GM04503 (cell line): ENCODE results near the gene ARFGAP1.

Experiments
- DNase-seq: peaks from one replicate; pipeline ENCODE4 v3.0.0-alpha.2; 2012; ENCODE audit warnings: low read depth

Gene ARFGAP1

GRCh38 chr20:63320616-63321147 is 48.1 kb downstream of the ARFGAP1 start:
- DNase-seq: no peak

DNA sequence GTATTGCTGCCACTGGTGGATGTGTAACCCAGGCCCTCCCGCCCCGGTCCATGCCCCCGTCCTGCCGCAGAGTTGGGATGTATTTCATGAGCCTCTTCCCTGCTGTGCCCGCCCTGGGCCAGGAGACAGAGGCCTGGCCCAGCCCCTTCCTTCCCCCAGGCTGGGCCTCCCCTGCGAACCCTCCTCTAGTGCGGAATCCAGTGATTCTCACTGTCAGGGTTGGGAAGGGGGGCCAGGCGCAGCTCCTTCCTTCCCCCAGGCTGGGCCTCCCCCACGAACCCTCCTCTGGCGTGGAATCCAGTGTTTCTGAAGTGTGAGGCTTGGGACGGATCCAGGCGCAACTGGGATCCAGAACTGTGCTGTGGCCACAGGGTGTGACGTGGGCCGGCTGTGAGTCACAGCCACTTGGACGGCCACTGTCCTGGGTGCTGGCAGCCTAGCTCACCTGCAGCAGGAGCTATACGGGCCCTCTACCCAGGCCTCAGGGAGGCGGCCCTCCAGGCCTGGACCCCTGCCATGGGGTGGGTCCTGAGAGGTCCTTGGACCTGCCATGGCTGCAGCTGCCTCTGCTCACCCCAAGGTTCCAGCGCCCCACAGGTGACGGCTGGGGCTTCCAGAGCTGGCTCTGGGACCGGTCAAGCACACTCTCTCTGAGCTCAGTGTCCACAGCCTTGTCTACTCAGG is 48.7 kb downstream of the ARFGAP1 start:
- DNase-seq: no peak

- no peak for DNase-seq
Observed at GRCh38 chr20:63322146-63322932, 49.7 kb downstream of the ARFGAP1 start.

- no peak for DNase-seq
Observed at GRCh38 chr20:63322933-63323273, 50.3 kb downstream of the ARFGAP1 start.

DNA sequence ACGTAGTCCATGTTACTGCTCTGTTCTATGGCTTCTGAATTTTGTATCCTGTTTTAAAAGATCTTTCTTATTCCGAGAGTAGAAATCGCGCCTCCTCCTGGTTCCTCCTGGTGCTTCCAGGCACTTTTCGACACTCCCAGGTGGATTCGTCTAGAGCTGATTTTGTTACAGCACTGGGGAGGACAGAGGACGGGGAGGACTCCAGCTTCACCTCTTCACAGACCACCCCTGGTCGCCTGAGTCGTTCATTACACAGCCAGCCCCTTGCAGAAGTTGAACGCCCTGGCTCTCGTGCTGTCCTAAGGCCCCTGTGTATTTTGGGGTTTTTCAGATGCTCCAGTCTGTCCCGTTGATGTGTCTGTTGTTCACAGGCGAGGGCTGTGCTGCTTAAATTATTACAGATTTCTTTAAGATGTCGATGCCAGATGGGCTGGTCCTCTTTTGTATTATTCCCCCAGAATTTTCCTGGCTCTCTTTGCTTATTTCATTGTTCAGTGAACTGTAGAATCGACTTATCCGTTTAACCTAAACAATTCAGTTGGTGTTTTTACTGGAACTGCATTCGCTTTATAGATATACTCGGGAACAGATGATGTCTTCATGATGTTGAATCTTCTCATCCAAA is 50.9 kb downstream of the ARFGAP1 start:
- DNase-seq: no peak

DNA sequence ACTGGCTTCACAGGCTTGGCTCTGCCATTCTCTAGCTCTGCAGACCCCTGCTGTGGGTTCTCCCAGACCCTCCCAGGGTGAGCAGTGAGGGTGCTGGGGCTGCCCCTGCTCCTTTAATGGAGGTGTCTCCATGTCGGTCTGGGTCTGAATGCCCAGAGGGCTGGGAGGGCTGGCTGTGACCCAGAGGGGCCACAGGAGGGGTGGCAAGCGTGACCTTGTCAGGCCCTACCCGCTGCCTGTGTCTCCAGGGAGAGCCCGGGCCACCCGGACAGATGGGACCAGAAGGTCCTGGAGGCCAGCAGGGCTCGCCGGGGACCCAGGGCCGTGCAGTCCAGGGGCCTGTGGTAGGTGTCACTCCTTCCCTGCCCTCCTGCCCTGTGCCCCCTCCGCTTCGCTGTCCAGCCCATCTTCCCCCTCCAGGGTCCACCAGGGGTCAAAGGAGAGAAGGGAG is 52.4 kb downstream of the ARFGAP1 start:
- no peak for DNase-seq

GRCh38 chr20:63325554-63326313 is 53.1 kb downstream of the ARFGAP1 start:
- no peak for DNase-seq

- no peak for DNase-seq
Observed at GRCh38 chr20:63326314-63327230, 54.0 kb downstream of the ARFGAP1 start.

DNA sequence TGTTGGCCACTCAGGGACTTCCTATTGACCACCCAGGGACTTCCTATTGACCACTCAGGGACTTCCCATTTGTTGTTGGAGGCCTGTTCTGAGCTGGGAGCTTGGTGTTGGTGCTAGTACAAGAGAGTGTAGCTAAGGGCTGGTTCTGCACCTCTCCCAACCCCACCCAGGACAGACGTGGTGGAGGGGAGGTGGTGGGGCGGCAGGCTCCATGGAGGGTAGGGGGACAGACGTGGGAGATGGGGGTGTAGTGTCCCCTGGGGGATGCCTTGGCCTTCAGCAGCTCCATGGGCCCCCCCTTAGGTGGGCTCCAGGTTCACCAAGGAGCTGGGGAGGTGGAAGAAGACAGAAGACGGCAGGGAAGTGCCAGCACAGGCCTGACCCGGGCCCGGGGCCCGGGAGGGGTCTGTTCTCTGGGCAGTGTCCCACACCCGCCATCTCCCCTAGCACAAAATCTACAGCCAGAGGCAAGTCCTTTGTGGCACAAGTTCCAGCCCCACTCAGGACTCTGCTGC is 54.7 kb downstream of the ARFGAP1 start:
- DNase-seq: no peak

- no peak for DNase-seq
Observed at GRCh38 chr20:63328026-63328700, 55.5 kb downstream of the ARFGAP1 start.

- no peak for DNase-seq
Observed at GRCh38 chr20:63328718-63329275, 56.2 kb downstream of the ARFGAP1 start.

- DNase-seq: no peak
Observed at GRCh38 chr20:63329331-63330083, 56.9 kb downstream of the ARFGAP1 start.

GRCh38 chr20:63330084-63330760 is 57.6 kb downstream of the ARFGAP1 start:
- no peak for DNase-seq

GRCh38 chr20:63330940-63331339 is 58.3 kb downstream of the ARFGAP1 start:
- no peak for DNase-seq

- DNase-seq: no peak
Observed at GRCh38 chr20:63331741-63332400, 59.3 kb downstream of the ARFGAP1 start.

- no peak for DNase-seq
Observed at GRCh38 chr20:63332488-63333240, 60.1 kb downstream of the ARFGAP1 start.

DNA sequence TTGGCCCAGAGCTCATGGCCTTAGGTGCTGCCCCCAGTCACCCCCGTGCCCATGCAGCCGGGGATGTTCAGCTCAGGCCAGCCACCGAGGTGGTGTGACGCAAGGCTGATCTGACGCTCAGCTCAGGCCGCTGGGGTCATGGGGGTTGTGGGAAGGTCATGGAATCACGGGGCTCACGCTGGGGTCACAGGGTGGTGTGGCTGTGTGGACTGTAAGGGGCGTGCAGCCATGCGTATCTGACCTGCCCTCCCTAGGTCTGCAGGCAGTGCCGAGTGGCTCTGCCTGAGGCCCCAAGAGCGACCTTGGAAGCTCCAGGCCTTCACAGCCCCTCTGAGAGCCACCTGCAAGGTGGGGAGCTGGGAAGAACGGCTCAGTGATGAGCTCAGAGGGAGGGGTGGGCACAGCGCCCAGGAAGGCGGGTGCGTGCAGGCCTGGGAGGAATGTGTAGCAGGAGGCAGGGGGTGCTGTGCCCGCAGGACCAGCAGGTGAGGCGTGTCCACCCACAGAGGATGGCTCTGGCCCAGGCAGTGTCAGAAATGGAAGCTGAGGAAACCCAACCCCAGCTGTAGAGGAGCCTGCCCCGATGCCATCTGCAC is 60.7 kb downstream of the ARFGAP1 start:
- DNase-seq: no peak
